H4 (cell line): Measurements from ENCODE around the gene NOL9. TPM values are rescaled to one million over a fixed set of nuclear protein-coding genes. Genes with fewer than 3 reads are reported as not detected.

Source experiments
- DNase-seq: peaks from one replicate; pipeline ENCODE4 v3.0.0-alpha.2; 2015; ENCODE audit warnings: low spot score
- total RNA-seq: library from RNA; depleted of rRNA; stranded (reverse); fragments of >200 nt; shearing (Covaris generic); gene quantifications from 2 replicates; pipeline ENCODE4 v1.2.3, GENCODE V29; 2014

The NOL9 gene
- total RNA-seq, 1 experiment from 2014 or later: 12.0 TPM

GRCh38 chr1:6590046-6590445 lies 35.7 kb upstream of the NOL9 start:
- no peak for DNase-seq

- no peak for DNase-seq
These were observed 34.7 kb upstream of the NOL9 start for GRCh38 chr1:6588893-6589520.

- DNase-seq: no peak
These were observed 34.0 kb upstream of the NOL9 start for GRCh38 chr1:6588128-6588892.

- DNase-seq: no peak
These were observed 33.1 kb upstream of the NOL9 start for GRCh38 chr1:6587261-6588005.

- no peak for DNase-seq
These were observed 32.1 kb upstream of the NOL9 start for GRCh38 chr1:6586404-6586816.

- no peak for DNase-seq
These were observed 31.5 kb upstream of the NOL9 start for GRCh38 chr1:6585841-6586240.

- no peak for DNase-seq
These were observed 30.9 kb upstream of the NOL9 start for GRCh38 chr1:6585081-6585722.

- no peak for DNase-seq
These were observed 30.1 kb upstream of the NOL9 start for GRCh38 chr1:6584126-6585080.

- DNase-seq: no peak
These were observed 28.1 kb upstream of the NOL9 start for GRCh38 chr1:6582370-6582769.

- DNase-seq: no peak
These were observed 27.4 kb upstream of the NOL9 start for GRCh38 chr1:6581561-6582305.

- DNase-seq: no peak
These were observed 26.5 kb upstream of the NOL9 start for GRCh38 chr1:6580593-6581409.

GRCh38 chr1:6580119-6580592 lies 25.8 kb upstream of the NOL9 start:
- DNase-seq: no peak

- DNase-seq: peak; percentile 89
These were observed 25.2 kb upstream of the NOL9 start, which contains the start of gene ZBTB48 for GRCh38 chr1:6579374-6580118. TSS of gene ZBTB48 (plus strand) at chr1:6579994. CDS start at chr1:6580610, 616 bp downstream.

- no peak for DNase-seq
These were observed 24.5 kb upstream of the NOL9 start for GRCh38 chr1:6578624-6579373.

GRCh38 chr1:6577831-6578525 lies 23.7 kb upstream of the NOL9 start:
- DNase-seq: no peak

- no peak for DNase-seq
These were observed 20.5 kb upstream of the NOL9 start for GRCh38 chr1:6574818-6575217.

- no peak for DNase-seq
These were observed 19.8 kb upstream of the NOL9 start for GRCh38 chr1:6574025-6574620.
